Aorta (tissue), 5 donors: ENCODE data around the gene ZRANB2. TPM values are rescaled to one million over a fixed set of nuclear protein-coding genes. Genes with fewer than 3 reads are reported as not detected.

ENCODE experiments used
- ATAC-seq: fragments of 200-7000 bp; cut with Tn5 transposase; one replicate; pipeline ENCODE4 v1.9.1; 2022; ENCODE audit warnings: moderate library complexity; ENCODE audit not compliant: low FRiP score
- DNase-seq, 2 donors: peaks; one replicate each; pipeline ENCODE4 v3.0.0-alpha.2; 2020
- H3K27ac ChIP-seq, 2 donors: one replicate each; pipeline ENCODE4 v1.5.1; 2013; ENCODE audit warnings: low read length in 2 of 2, mild to moderate bottlenecking in 2 of 2, moderate library complexity in 2 of 2, control low read depth in 1 of 2, inconsistent platforms in 1 of 2, low read depth in 1 of 2
- H3K27me3 ChIP-seq, 2 donors: one replicate each; pipeline ENCODE4 v1.6.1; 2013; ENCODE audit warnings: control low read depth in 1 of 2, low read length in 1 of 2, mild to moderate bottlenecking in 1 of 2, moderate library complexity in 1 of 2; ENCODE audit not compliant: insufficient read depth in 2 of 2, control insufficient read depth in 1 of 2
- H3K36me3 ChIP-seq, 2 donors: one replicate each; pipeline ENCODE4 v1.6.1; 2013; ENCODE audit warnings: control low read depth in 1 of 2, low read length in 1 of 2, mild to moderate bottlenecking in 1 of 2; ENCODE audit not compliant: insufficient read depth in 2 of 2, control insufficient read depth in 1 of 2
- H3K4me1 ChIP-seq, 2 donors: one replicate each; pipeline ENCODE4 v1.6.1; 2013; ENCODE audit warnings: low read length in 2 of 2, control low read depth in 1 of 2, mild to moderate bottlenecking in 1 of 2, moderate library complexity in 1 of 2; ENCODE audit not compliant: insufficient read depth in 2 of 2, control insufficient read depth in 1 of 2
- H3K4me3 ChIP-seq, 2 donors: one replicate each; pipeline ENCODE4 v1.5.1; 2013; ENCODE audit warnings: low read length in 2 of 2, control low read depth in 1 of 2, mild to moderate bottlenecking in 1 of 2
- H3K9me3 ChIP-seq: one replicate; pipeline ENCODE4 v1.6.1; 2013; ENCODE audit warnings: mild to moderate bottlenecking, low read length; ENCODE audit not compliant: control insufficient read depth
- WGBS, 2 donors: extraction: QIAGEN DNeasy Blood & Tissue Kit; methylation state at CpG; one replicate each; pipeline ENCODE4 v1.1.7; 2013; 5-methylcytosine and 5-hydroxymethylcytosine counted together
- intact Hi-C, 2 donors: fragments of 100-400 bp; cut with DNase I; formaldehyde crosslinking; loops; one replicate each; pipeline versions ENCODE4 v1.14.2 to v1.15.0; 2022
- polyA plus RNA-seq, 2 donors: library from polyadenylated mRNA; stranded (reverse); fragments of 200-250 nt; gene quantifications; one replicate each; pipeline ENCODE4 v1.2.3, GENCODE V29; 2013
- total RNA-seq, 2 donors: library from RNA; stranded (reverse); fragmentation: NEBNext Ultra II Directional; extraction: Animal tissue kit (Norgen Biotek cat#: 25700); gene quantifications; one replicate each; pipeline ENCODE4 v1.2.1, GENCODE V29; 2021
- donor health status: healthy with polysubstance abuse.
- donor health status: Bipolar disorder and iron deficiency.
- donor health status: DM: no; HTN: no; CAD: no.
- donor health status: DM: no; HTN: no; CAD: no.
- donor health status: DM: yes; HTN: yes; CAD: no.

The ZRANB2 gene
- total and polyA plus RNA-seq, 4 donors: 26.3 to 118 (median 100) TPM

GRCh38 chr1:71039661-71040262 lies 41.1 kb downstream of the ZRANB2 start:
- no peaks in the 10 kb centered on the region for H3K36me3 ChIP-seq
- DNase-seq (no peak), ATAC-seq (no peak)
- H3K4me3 ChIP-seq: no peak overlapping the region
- no peak overlapping the region for H3K27ac ChIP-seq
- no peaks in the 10 kb centered on the region for H3K27me3 ChIP-seq
- peaks cover 0 to 7% of the 10 kb centered on the region in 2 donors for H3K4me1 ChIP-seq
- intact Hi-C loops: loop anchor here (10.0 kb wide), 2 partner anchors 85 to 165 kb away; no protein-coding TSS in a partner anchor
- no peaks in the 10 kb centered on the region for H3K9me3 ChIP-seq

GRCh38 chr1:71038942-71039341 lies 41.9 kb downstream of the ZRANB2 start:
- Histone ChIP-seq H3K4me3 (no peak overlapping the region), H3K36me3 (no peaks in the 10 kb centered on the region), H3K9me3 (no peaks in the 10 kb centered on the region), H3K27ac (peak overlapping the region in 1 of 2 donors; percentile 60), H3K4me1 (peaks cover 0 to 7% of the 10 kb centered on the region in 2 donors), H3K27me3 (no peaks in the 10 kb centered on the region)
- DNase-seq (no peak), ATAC-seq (no peak)
- intact Hi-C loops: no loop called here
- WGBS, 2 donors: 25 to 38% methylated on average over 2 of the region's 2 CpGs

GRCh38 chr1:71037829-71038620 lies 42.8 kb downstream of the ZRANB2 start:
- H3K4me1 ChIP-seq: peaks cover 0 to 7% of the 10 kb centered on the region in 2 donors
- H3K27me3 ChIP-seq: no peaks in the 10 kb centered on the region
- H3K9me3 ChIP-seq: no peaks in the 10 kb centered on the region
- no peak for ATAC-seq
- no peaks in the 10 kb centered on the region for H3K36me3 ChIP-seq
- intact Hi-C loops: no loop called here
- 39 to 44% methylated on average over 2 of the region's 2 CpGs for WGBS, 2 donors
- no peak overlapping the region for H3K27ac ChIP-seq
- no peak overlapping the region for H3K4me3 ChIP-seq
- DNase-seq: no peak

- Histone ChIP-seq H3K4me3 (no peak overlapping the region), H3K4me1 (peaks cover 0 to 7% of the 10 kb centered on the region in 2 donors), H3K27ac (no peak overlapping the region), H3K27me3 (no peaks in the 10 kb centered on the region), H3K36me3 (no peaks in the 10 kb centered on the region), H3K9me3 (no peaks in the 10 kb centered on the region)
- 93 to 97% methylated on average over 9 of the region's 9 CpGs for WGBS, 2 donors
- ATAC-seq (no peak), DNase-seq (no peak)
- intact Hi-C loops: no loop called here
These were observed 43.8 kb downstream of the ZRANB2 start for GRCh38 chr1:71037066-71037465.

- WGBS, 2 donors: 93 to 100% methylated on average over 1 of the region's 1 CpG
- Histone ChIP-seq H3K4me1 (peaks cover 2 to 10% of the 10 kb centered on the region in 2 donors), H3K27me3 (no peaks in the 10 kb centered on the region), H3K27ac (peak overlapping the region in 1 of 2 donors; percentile 51), H3K4me3 (no peak overlapping the region), H3K9me3 (no peaks in the 10 kb centered on the region), H3K36me3 (no peaks in the 10 kb centered on the region)
- DNase-seq (no peak), ATAC-seq (no peak)
- intact Hi-C loops: loop anchor here in 1 of 2 donors (5.0 kb wide), 1 partner anchor 156 kb away; no protein-coding TSS in a partner anchor
These were observed 47.7 kb downstream of the ZRANB2 start for GRCh38 chr1:71033136-71033535.

- Histone ChIP-seq H3K27me3 (no peaks in the 10 kb centered on the region), H3K4me3 (no peak overlapping the region), H3K27ac (no peak overlapping the region), H3K9me3 (no peaks in the 10 kb centered on the region), H3K36me3 (no peaks in the 10 kb centered on the region), H3K4me1 (peaks cover 2 to 10% of the 10 kb centered on the region in 2 donors)
- ATAC-seq: peak; percentile 41
- DNase-seq: no peak
- intact Hi-C loops: loop anchor here in 1 of 2 donors (5.0 kb wide), 1 partner anchor 154 kb away; no protein-coding TSS in a partner anchor
These were observed 49.4 kb downstream of the ZRANB2 start for GRCh38 chr1:71031426-71031825.

GRCh38 chr1:71030026-71030425 lies 50.8 kb downstream of the ZRANB2 start:
- intact Hi-C loops: loop anchor here in 1 of 2 donors (5.0 kb wide), 1 partner anchor 153 kb away; no protein-coding TSS in a partner anchor
- DNase-seq: no peak
- Histone ChIP-seq H3K9me3 (no peaks in the 10 kb centered on the region), H3K4me1 (peaks cover 2 to 4% of the 10 kb centered on the region in 2 donors), H3K27me3 (no peaks in the 10 kb centered on the region), H3K27ac (peak overlapping the region in 1 of 2 donors; percentile 28), H3K36me3 (no peaks in the 10 kb centered on the region), H3K4me3 (no peak overlapping the region)
- ATAC-seq: no peak
- 13 to 17% methylated on average over 1 of the region's 1 CpG for WGBS, 2 donors

- WGBS, 2 donors: 84 to 93% methylated on average over 1 of the region's 1 CpG
- ATAC-seq (no peak), DNase-seq (no peak)
- no peaks in the 10 kb centered on the region for H3K36me3 ChIP-seq
- no peaks in the 10 kb centered on the region for H3K27me3 ChIP-seq
- intact Hi-C loops: no loop called here
- no peaks in the 10 kb centered on the region for H3K9me3 ChIP-seq
- peaks cover 3 to 4% of the 10 kb centered on the region in 2 donors for H3K4me1 ChIP-seq
- H3K27ac ChIP-seq: no peak overlapping the region
- no peak overlapping the region for H3K4me3 ChIP-seq
These were observed 51.9 kb downstream of the ZRANB2 start for GRCh38 chr1:71028981-71029380.
